Stimulated activated naive CD4-positive, alpha-beta T cell (primary cell): ENCODE data around the gene FCN1.

Experiments
- DNase-seq, 6 experiments: peaks; one replicate each; lab custom pipeline; 2025; lab: John Stamatoyannopoulos, UW

FCN1 gene

DNA sequence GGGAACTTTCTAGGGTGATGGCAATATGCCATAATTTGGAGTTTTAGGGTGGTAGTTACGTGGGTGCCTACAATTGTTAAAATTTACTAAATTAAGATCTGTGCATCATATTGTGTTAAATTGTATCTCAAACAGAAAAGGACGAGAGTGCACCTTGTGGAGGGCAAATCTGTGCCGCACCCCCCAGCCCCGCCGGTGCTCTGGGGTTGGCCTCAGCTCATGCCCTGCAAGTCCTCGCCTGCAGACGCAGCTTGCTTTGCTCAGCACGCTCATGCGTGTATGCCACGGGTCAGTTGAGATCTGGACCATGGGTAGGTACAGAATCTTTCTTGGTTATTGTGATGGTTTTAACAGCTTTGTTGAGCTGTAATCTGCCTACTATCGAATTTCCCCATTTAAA is 33.7 kb upstream of the FCN1 start:
- DNase-seq, result no peak

DNA sequence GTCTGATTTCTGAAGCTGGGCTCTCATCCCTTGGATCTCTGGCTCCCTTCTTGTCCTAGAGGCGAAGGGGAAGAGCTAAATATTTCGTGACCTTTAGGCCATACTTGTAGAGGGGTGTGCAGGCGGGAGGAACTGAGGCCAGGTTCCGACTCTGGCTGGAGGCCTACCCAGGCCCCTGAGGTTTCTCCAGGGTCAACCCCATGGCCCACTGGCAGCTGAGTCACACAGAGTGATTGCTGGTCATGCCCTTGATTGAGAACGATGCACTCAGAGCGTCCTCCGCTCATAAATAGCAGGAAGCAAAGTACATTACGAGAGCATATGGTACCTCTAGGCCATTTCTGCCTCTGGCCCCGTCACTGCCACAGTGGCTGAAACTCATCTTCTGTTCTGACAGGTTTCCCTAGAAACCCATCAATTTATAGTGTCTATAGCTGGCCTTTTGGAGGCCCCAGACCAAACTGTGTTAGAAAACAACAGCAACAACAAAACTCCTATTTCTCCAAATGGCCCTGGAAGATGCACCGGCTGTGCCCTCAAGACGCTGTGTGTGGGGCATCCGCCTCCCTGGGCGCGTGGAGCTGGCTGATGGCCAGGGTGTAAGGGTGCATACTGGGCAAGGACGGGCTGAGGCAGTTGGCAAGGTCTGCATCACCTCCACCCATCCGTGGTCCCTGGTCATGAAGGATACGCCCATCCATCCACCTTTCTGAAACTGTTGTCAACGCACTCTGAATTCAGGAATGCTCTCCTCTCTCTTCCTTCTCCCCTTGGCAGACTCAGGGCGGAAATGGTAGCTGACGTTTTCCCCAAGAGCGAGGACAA is 32.9 kb upstream of the FCN1 start:
- no peak for DNase-seq

DNA sequence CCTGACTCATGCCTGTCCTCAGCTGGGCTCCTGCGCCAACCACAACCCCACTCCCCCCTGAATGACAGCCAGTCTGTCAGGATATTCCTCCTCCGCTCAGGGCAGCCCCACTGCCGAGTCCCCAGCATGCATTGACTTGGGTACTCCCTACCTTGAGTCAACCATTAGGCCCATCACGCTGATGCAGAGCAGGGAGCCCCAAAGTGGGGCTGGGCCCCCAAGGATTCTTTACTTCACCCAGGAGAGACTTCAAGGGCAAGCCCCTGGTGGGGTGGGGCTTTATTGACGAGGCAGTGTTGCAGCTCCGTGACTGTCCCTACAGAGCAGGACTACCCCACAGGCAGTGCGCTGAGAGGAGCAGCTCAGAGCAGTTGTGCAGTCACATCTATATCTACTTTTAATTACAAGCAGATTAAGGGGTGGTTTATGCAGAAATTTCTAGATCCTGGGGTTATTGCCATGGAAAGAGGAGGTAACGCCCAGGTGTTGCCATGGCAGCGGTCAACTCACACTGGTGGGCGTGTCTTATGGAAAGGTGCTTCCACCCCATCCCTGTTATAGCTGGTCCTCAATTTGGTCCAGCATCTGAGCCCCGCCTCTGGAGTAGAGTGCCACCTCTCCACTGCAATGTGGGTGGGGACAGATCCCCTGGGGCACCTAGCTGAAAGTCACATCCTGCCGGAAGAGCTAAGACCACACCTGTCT is 32.1 kb upstream of the FCN1 start:
- no peak for DNase-seq

DNA sequence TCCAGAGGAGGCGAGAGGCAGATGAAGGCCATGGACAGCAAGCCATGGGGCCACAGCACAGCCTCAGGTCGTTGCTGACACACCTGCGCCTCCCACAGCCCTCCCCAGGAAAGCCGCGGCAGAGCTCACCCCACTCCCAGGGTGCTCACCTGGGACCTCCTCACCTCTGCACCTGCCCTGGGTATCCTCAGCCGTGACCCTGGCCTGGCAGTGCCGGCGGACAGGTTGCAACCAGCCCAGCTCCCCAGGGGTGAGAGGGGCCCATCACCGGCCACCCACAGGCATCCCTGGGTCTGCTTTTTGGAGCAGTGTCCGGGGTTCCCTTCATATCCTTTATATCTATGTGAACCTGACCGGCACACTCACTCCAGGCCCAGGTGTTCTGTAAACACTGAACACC is 30.4 kb upstream of the FCN1 start:
- no peak for DNase-seq

DNA sequence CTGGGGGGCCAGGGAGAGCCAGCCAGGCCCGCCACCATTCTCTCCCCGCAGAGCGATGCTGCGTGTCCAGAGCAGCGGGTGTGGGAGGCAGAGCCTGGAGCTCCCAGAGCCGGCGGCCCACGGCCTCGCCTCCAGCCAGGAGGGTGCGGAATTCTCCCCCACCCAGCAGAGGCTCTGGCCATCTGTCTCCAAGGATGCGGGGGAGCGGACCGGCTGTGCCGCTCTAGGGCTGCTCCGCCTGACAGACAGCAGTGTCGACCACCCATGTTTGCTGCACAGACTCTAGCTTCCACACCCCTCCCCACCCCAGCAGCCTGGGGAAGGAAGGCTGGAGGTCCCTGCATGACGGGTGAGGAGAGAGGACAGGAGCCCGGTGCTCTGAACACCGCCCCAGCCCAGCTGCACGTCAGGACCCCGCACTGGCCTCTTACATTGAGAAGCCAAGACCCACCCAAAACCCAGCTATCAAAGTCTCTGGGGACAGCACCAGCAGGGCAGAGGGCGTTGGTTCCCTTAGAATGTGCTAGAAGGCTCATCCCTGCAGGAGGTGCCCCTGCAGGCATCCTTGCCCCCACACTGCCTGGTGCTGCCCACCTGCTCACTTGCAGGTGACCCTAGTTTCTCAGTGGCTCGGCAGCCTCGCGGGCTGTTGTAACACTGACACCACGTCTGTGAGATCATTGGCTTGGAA is 29.7 kb upstream of the FCN1 start:
- DNase-seq, result no peak

DNA sequence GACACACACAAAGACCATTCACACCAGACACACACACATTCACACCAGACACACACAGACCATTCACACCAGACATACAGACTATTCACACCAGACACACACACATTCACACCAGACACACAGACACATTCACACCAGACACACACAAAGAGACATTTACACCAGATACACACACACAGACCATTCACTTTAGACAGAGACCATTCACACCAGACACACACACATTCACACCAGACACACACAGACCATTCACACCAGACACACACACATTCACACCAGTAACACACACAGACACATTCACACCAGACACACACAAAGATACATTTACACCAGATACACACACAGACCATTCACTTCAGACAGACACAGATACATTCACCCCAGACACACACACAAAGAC is 29.0 kb upstream of the FCN1 start:
- DNase-seq, result no peak

DNA sequence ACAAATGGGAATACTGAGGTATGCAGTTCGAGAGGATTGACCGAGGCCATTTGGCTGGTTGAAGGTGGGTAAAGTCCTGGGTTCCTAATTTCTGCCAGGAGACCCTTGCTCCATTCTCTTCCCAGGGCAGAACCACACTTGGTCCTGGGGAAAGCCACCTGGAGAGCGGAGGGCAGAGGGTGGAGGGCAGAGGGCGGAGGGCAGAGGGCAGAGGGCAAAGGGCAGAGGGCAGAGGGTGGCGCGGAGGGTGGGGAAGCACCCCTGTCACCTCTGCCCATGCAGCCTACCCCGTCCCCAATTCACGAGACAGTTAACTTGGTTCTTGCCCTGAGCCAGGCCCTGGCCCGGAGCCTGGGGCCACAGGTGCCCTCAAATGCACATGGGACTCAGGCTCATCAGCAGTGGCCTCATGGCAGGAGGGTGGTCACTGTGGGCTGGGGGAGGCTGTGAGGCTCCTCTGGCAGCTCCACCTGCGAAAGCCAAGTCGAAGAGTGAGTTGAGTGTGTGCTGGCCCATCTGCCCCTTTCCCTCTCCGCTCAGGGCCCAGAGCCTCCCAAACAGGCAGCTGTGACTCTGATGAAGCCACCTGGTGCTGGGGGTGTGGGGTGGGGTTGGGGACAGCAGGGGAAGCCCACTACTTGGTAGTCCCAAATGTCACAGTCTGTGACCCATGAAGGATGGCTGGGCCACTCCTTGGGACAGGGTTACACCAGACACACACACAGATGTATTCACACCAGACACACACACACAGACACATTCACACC is 28.0 kb upstream of the FCN1 start:
- no peak for DNase-seq

DNA sequence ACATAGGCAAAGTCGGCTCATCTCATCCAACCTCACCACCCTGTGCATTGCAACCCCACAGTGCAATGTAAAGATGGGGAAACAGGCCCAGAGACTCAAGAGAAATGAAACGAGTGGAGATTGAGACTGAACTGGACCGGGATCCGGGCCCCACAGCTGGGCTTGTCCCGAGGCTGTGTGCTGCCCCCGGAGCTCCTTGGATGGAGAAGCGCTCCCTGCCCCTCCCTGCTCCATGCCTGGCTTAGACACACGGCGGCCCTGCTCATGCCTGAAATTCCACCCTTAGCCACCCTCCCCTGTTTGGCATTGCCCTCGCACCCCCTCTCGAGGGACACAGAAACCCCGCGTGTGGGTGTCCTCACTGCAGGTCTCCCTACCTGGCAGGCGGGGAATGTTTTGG is 27.2 kb upstream of the FCN1 start:
- no peak for DNase-seq

DNA sequence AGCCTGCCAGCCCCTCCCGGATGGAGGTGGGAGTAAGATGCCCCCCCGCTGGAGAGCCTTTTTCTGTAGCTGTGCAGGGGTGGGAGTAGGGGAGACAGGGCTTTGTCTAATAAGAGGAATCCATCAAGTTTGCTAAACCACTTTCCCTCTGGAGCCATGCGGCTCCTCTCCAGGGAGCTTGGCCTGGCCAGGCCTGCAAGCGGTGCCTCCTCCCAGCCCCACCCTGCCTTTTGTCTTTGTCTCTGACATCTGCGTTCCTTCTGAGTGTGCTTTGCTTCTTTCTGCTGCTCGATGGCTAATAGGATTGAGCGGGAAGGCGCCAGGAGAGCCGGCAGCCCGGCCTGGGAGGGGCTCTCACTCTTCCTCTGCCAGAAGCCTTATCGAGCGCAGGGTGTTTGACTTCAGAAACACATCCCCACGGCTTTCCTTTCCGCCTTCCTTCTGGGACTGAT is 26.7 kb upstream of the FCN1 start:
- DNase-seq, result no peak

DNA sequence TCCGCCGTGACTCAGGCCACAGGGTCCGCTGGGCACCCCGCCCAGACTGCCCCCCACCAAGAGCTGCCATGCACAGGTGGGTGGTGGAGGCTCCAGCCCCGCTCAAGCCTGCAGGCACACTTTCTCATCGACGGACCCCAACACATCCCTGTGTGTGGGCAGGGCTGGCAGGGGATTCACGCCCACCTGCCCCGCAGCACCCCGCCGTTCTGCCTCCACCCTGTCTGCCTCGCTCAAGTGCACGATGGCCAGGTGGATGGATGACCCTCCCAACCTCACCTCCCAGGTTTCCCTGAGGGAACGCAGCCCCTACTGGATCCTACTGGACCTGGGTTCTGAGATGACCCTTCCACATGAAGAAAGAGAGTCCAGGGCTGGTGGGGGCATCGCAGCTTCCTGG is 26.1 kb upstream of the FCN1 start:
- no peak for DNase-seq

DNA sequence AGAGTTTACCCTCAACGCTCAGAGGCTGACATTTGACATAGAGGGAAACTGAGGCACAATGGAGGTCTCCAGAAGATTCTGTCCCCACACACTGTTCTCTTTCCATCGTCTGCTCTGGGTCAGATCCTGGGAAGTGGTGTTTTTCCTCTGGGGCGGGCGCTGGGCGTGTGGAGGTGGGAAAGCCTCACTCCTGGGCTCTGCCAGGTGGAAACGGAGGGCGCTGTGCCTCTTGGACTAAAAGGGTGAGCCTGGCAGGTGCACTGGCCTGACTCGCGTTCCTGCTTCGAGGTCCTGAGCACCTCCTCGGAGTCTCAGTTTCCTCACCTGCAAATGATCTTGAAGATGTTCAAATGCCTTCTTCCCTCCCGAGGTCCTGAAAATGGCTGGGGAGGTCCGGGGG is 25.7 kb upstream of the FCN1 start:
- no peak for DNase-seq

DNA sequence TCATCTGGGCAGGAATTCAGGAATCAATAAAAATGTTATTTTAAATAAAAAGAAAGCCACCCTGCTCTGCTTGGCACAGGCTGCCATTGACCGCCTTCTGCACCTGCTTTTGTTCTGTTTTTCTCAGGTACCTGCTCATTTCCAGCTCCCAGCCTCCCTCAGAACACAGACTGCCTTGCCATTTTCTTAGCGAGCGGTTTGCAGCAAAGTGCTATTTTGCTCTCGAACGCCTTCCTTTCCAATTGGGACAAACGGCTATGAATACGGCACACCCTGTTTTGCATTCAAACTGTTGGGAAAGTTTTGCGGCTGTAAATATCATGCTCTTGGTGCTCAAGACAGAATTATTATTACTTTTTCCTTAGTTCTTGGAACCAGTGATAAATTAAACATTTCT is 25.1 kb upstream of the FCN1 start:
- no peak for DNase-seq

DNA sequence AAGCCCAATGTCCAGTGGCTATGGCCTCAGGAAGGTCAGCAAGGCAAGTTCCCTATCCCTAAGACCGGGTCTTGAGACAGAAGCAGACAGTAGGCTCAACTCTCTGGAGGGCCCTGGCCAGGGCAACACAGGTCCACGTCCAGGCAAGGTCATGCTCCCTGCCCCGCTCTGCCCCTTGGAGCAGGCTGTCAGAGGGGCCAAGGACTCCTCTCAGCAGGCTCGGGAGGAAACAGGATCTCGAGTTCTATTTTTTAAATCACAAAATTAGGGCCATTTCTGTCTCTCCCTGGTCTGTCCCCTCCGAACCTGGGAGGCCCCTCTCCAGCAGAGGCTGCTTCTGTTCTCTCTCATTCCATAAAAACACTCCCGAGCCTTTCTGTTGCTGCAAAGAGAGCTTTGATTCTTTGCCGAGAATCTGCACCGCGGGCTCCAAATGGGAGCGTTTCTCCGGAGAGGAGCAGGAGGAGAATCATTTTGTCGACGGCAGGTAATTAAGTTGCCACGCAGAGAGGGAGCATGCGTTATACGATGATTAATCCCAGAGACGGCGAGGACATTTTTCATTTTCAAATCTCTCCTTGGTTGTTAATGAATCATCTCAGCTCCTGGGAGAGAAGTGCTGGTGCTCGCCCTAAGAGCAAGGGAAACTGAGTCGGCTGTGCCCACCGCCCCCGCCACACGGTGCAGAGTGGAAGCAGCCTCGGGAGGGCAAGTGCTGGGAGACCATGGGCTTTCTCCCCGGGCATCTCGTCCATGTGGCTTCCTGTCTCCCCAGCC is 24.5 kb upstream of the FCN1 start:
- no peak for DNase-seq

DNA sequence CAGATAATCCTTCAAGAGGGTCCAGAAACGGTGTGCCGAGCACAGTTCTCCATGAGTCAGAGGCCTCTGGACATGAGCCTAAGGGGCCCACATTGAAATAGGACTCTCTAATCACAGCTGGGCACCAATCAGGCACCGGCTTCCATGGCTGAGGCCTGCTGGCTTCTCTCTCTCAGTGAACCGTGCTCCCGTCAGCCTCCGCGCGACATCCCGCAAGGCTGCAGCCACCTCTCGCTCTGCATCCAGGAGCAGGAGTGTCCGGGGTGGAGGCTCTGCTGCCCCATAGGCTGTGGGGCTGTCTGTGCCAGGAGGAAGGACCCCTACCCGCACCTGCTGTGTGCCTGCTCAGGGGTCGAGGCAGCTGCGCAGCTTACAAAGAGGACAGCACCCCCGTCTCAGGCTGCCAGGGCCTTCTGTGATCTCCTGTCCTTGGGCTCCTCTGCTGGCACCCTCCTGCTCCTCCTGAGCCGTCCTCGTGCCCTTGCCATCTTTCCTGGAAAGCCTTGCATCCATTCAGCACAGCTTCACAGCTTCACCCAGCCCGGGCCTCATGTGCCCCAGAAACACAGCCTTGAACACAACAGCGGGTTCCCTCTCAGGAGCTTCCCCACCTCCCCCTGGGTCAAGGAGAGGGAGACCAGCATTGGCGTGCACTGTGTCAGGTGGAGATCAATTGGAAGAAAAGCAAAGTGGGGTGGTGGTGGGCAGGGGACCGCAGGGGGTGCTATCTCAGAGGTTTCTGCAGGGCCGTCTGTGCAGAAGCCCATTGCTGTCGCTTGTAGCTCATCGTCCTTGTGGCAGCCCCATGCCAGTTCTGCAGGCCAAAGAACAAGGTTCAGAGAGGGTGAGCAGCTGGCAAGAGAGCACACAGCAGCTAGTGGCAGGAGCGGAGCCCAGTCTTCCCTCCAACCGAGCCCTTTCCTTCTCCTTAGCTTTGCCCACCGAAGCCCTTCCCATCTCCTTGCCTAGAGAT is 22.8 kb upstream of the FCN1 start:
- DNase-seq, result no peak

DNA sequence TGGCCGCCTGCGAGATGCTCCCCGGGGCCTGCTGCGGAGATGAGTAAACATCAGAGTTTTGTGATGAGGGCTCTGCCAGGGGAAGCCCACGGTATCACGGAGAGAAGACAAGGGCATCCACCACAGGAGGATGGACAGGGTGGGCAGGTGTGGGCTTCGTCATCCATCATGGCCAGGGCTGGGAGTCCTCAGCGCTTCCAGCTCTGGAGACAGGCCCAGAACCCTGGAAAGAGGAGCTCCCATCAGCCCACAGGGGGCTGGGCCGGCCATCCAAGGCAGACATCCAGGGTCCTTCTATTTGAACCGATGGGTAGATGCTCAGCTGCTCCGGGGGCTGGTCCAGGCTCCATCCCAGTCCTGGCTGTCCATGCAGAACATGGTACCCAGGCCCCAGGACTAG is 22.1 kb upstream of the FCN1 start:
- DNase-seq, result no peak

DNA sequence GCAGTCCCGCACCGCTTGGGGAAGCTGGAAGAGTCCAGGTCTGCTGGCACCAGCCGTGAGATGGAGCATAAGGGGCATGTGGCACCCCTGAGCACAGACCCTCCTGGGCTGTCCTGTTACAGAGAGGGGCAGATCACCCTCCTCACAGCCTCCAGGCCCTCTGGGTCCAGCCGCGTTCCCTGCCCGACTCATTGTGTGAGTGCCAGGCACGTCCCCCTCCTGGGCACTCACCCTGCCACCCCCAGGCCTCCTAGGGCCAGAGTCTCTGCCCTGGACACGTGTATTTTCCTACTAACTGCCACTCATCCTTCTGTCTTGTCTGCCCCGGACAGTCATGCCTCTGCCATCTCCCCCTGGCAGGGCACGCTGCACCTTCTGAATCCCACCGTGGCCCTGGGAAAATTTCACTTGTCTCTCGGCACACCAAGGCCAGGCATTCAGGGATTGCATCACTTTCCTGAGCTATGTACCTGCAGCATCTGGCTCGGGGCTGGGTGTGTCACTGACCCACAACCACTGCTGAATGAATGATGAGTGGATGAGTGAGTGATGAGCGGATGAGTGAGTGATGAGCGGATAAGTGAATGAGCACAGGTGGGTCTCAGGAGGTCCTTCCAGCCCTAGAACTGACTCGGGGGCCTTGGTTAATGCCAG is 21.5 kb upstream of the FCN1 start:
- DNase-seq, result no peak

DNA sequence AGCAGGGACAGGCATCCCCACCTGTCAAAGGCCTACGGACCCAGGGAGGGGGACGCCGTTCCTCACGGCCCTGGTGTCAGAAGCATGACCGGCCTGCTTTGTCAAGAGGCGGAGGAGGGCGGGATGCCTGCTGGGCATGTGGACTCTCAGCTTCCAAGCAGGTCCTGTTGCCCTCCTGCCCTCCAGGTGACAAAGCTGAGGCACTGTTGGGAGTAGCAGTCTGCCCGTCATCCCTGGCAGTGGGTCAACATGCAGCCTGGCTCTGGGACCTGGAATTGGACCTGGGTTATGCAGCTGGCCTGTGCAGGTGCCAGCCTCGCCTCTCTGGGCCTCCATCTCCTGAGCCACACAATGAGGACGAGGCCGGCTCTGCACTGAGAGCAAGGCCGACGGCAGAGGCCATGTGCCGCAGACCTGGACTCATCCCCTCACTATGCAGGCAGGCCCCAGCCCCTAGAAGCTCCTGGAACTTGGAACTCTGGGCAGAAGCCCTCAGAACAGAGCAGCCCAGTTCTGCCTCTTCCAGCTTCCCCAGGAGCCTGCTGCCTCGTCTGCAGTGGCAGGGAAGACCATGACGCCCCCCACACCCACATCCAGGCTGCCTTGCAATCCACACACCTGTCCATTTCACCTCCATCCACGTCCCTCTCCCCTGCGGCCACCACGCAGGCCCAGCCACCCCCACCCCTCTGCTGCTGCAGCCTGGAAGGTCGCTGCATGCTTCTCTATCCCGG is 20.8 kb upstream of the FCN1 start:
- no peak for DNase-seq

DNA sequence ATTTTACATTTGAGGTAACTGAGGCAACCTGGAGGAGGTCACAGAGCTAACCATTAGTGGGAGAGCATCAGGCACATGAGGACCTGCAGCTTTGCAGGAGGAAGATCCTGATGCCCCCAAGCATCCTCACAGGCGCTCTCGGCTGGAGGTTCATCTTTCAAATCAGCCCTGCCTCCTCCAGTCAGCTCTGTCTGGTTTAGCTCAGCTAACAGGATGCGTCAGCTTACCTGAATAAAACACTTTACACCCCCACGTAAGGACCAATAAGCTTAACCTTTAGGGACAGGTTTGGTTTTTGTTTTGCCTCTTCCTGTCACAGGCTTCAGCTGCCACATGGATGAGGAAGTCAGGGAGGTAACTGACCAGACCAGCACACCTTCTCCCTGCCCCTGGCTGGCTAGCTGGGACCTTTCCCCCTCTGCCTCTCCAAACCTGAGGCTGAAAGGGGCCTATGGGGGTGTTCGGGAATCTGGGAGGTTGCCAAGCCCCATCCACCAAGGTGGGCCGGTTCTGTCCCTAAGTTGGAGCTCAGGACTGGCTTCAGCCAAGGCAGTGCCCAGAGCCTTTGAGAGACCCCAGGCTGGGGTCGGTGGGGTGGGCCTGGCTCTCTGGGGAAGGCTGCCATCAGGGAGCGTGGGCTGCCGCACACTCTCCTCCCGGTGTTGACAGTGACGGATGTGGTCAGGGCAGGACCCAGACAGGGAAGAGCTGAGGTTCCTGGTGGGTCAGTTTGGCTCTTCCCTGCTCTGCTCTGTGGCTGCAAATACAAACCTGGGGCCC is 20.0 kb upstream of the FCN1 start:
- no peak for DNase-seq
